Left lung (tissue), 10 donors: ENCODE data around the gene FAM222A. TPM values are rescaled to one million over a fixed set of nuclear protein-coding genes. Genes with fewer than 3 reads are reported as not detected.

Source experiments
- ATAC-seq: fragments of 200-7000 bp; cut with Tn5 transposase; one replicate; pipeline ENCODE4 v1.9.1; 2020; ENCODE audit warnings: moderate library complexity
- DNase-seq, 4 donors: peaks; one replicate each; pipeline ENCODE4 v3.0.0-alpha.2; 2013 to 2020
- H3K27ac ChIP-seq, 2 donors: fragments of 200-600 bp; sonication (generic) in 1 of 2; one replicate each; pipeline versions ENCODE4 v1.5.0 to v1.8.0; 2020 to 2021
- H3K27me3 ChIP-seq, 2 donors: fragments of 200-600 bp; sonication (generic) in 1 of 2; one replicate each; pipeline versions ENCODE4 v1.5.0 to v1.8.0; 2020 to 2021
- H3K36me3 ChIP-seq, 2 donors: fragments of 200-600 bp; sonication (generic) in 1 of 2; one replicate each; pipeline versions ENCODE4 v1.5.0 to v1.8.0; 2020 to 2021
- H3K4me1 ChIP-seq, 2 donors: fragments of 200-600 bp; one replicate each; pipeline ENCODE4 v1.8.0; 2021
- H3K4me3 ChIP-seq, 2 donors: fragments of 200-600 bp; sonication (generic) in 1 of 2; one replicate each; pipeline versions ENCODE4 v1.5.0 to v1.8.0; 2020 to 2021; ENCODE audit warnings: mild to moderate bottlenecking in 1 of 2
- H3K9me3 ChIP-seq, 2 donors: fragments of 200-600 bp; sonication (generic) in 1 of 2; one replicate each; pipeline versions ENCODE4 v1.5.0 to v1.8.0; 2020 to 2021
- CTCF ChIP-seq, 2 donors: fragments of 200-600 bp; sonication (generic) in 1 of 2; IDR thresholded peaks; one replicate each; pipeline versions ENCODE4 v1.5.0 to v1.8.0; 2021; ENCODE audit warnings: antibody characterized with exemption in 2 of 2
- intact Hi-C, 2 donors: fragments of 100-400 bp; cut with DNase I; formaldehyde crosslinking; loops; one replicate each; pipeline versions ENCODE4 v1.11.2 to v1.14.2; 2022
- polyA plus RNA-seq, 6 donors: library from polyadenylated mRNA; unstranded; fragments of 120-200 nt; gene quantifications; one replicate each; pipeline ENCODE4 v1.2.1, GENCODE V29; 2013; ENCODE audit not compliant: insufficient read length in 6 of 6
- total RNA-seq, 2 donors: library from RNA; stranded (reverse); fragmentation: NEBNext Ultra II Directional; extraction: Animal tissue kit (Norgen Biotek cat#: 25700); gene quantifications; one replicate each; pipeline ENCODE4 v1.2.1, GENCODE V29; 2021
- donor health status: DM: no; HTN: yes; CAD: no.
- donor health status: DM: no; HTN: no; CAD: no.

The FAM222A gene
- total and polyA plus RNA-seq, 8 donors = 1.8 to 4.0 (median 2.6) TPM

DNA sequence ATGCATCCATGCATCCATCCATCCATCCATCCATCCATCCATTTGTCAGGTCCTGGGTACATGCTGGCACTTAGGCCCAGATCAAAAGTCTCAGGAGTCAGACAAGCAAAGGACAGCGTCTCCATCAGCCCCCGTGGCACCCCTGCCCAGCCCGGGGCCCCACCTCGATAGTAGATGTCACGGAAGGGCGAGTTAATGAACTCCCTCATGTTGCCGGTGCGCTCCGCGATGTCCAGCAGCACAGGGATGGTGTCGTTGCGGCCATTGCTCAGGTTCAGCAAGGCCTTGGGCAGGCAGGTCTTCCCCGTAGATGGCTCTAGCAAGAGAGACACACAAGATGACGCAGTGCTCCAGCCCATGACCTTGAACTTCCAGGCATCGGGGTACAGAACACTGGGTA, 89.2 kb downstream of the FAM222A start:
- H3K36me3 ChIP-seq = no peaks in the 10 kb centered on the region
- TF ChIP-seq CTCF (IDR thresholded peaks at IDR 0.05) = no peak
- ATAC-seq (no peak), DNase-seq (no peak)
- no peak overlapping the region for H3K27ac ChIP-seq
- H3K9me3 ChIP-seq = no peaks in the 10 kb centered on the region
- no peak overlapping the region for H3K4me3 ChIP-seq
- no peaks in the 10 kb centered on the region for H3K27me3 ChIP-seq
- H3K4me1 ChIP-seq = peaks cover 0 to 6% of the 10 kb centered on the region in 2 donors
- intact Hi-C loops = loop anchor here in 1 of 2 donors (10.0 kb wide), 1 partner anchor 82 kb away; the partner anchor contains the start of gene GLTP

DNA sequence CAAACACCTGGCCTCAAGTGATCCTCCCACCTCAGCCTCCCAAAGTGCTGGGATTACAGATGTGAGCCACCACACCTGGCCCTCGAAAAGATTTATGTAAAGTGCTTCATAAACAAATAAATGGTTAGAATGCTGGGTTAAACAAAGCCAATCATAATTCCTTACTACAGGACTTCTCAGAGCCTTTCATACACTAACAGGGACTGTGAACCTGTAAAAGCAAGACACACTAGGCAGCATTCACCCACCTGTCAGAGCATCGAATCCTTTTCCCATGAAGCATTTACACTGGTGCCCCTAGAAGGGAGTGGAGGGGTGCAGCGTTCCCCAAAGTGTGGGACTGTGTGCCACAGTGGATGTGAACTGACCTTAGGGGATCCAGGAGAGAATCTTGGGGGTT, 90.1 kb downstream of the FAM222A start:
- Histone ChIP-seq H3K4me1 (peaks cover 0 to 6% of the 10 kb centered on the region in 2 donors), H3K27me3 (no peaks in the 10 kb centered on the region), H3K27ac (no peak overlapping the region), H3K9me3 (no peaks in the 10 kb centered on the region), H3K36me3 (no peaks in the 10 kb centered on the region), H3K4me3 (no peak overlapping the region)
- no peak for TF ChIP-seq CTCF (IDR thresholded peaks at IDR 0.05)
- DNase-seq (no peak), ATAC-seq (no peak)
- intact Hi-C loops = loop anchor here in 1 of 2 donors (10.0 kb wide), 1 partner anchor 81 kb away; the partner anchor contains the start of gene GLTP

- Histone ChIP-seq H3K9me3 (no peaks in the 10 kb centered on the region), H3K4me1 (peaks cover 0 to 6% of the 10 kb centered on the region in 2 donors), H3K27ac (no peak overlapping the region), H3K36me3 (no peaks in the 10 kb centered on the region), H3K4me3 (no peak overlapping the region), H3K27me3 (no peaks in the 10 kb centered on the region)
- TF ChIP-seq CTCF (IDR thresholded peaks at IDR 0.05) = peak; percentile 93 to 99
- peak; percentile 51 to 92 (median 66) for DNase-seq
- intact Hi-C loops = loop anchor here in 1 of 2 donors (10.0 kb wide), 1 partner anchor 80 kb away; the partner anchor contains the start of gene GLTP
- peak; percentile 95 for ATAC-seq
Observed at GRCh38 chr12:109804820-109805761, 91.5 kb downstream of the FAM222A start.

GRCh38 chr12:109807954-109808643, 94.5 kb downstream of the FAM222A start:
- H3K36me3 ChIP-seq = no peaks in the 10 kb centered on the region
- TF ChIP-seq CTCF (IDR thresholded peaks at IDR 0.05) = no peak
- no peak overlapping the region for H3K27ac ChIP-seq
- no peak overlapping the region for H3K4me3 ChIP-seq
- no peak for DNase-seq
- peaks cover 0 to 6% of the 10 kb centered on the region in 2 donors for H3K4me1 ChIP-seq
- intact Hi-C loops = loop anchor here in 1 of 2 donors (10.0 kb wide), 1 partner anchor 77 kb away; the partner anchor contains the start of gene GLTP
- no peaks in the 10 kb centered on the region for H3K27me3 ChIP-seq
- no peaks in the 10 kb centered on the region for H3K9me3 ChIP-seq
- no peak for ATAC-seq
